ENCODE data around the gene CNOT6.

- no peak for TF ChIP-seq CTCF (conservative IDR thresholded peaks at IDR 0.05 in 1 of 2, IDR thresholded peaks at IDR 0.05 in 1 of 2; ENCODE audit: low read depth in 1 of 2, low read length in 2 of 2)
- no peak for TF ChIP-seq EZH2 (IDR thresholded peaks at IDR 0.05; ENCODE audit: low read length, missing control alignments)
Measured at GRCh38 chr5:180620014-180620413, 125.8 kb downstream of the CNOT6 start.

All from fibroblast of lung (primary cell).